Rectal smooth muscle tissue (tissue), 1 donor: Measurements from ENCODE around the gene TSR2.

Source experiments
- H3K27ac ChIP-seq: one replicate; pipeline ENCODE4 v1.7.0; 2013; ENCODE audit warnings: low read depth, low read length, inconsistent platforms
- H3K27me3 ChIP-seq: one replicate; pipeline ENCODE4 v1.7.0; 2013; ENCODE audit warnings: low read length; ENCODE audit not compliant: control insufficient read depth, insufficient read depth
- H3K36me3 ChIP-seq: one replicate; pipeline ENCODE4 v1.7.0; 2013; ENCODE audit warnings: low read length; ENCODE audit not compliant: control insufficient read depth, insufficient read depth
- H3K4me1 ChIP-seq: one replicate; pipeline ENCODE4 v1.7.0; 2013; ENCODE audit warnings: low read length; ENCODE audit not compliant: control insufficient read depth, insufficient read depth
- H3K4me3 ChIP-seq: one replicate; pipeline ENCODE4 v1.7.0; 2013; ENCODE audit warnings: low read length
- H3K9ac ChIP-seq: one replicate; pipeline ENCODE4 v1.7.0; 2013; ENCODE audit warnings: low read length

Gene TSR2

GRCh38 chrX:54430519-54430918 is 9.7 kb upstream of the TSR2 start:
- Histone ChIP-seq H3K27me3 (no peaks in the 10 kb centered on the region), H3K36me3 (no peaks in the 10 kb centered on the region), H3K9ac (no peak overlapping the region), H3K4me1 (no peaks in the 10 kb centered on the region), H3K4me3 (no peak overlapping the region), H3K27ac (no peak overlapping the region)

- no peak overlapping the region for H3K27ac ChIP-seq
- no peak overlapping the region for H3K9ac ChIP-seq
- H3K36me3 ChIP-seq = no peaks in the 10 kb centered on the region
- H3K27me3 ChIP-seq = no peaks in the 10 kb centered on the region
- H3K4me1 ChIP-seq = no peaks in the 10 kb centered on the region
- no peak overlapping the region for H3K4me3 ChIP-seq
Observed at GRCh38 chrX:54435121-54435520, 5.1 kb upstream of the TSR2 start.

GRCh38 chrX:54442790-54443189 is 2.6 kb downstream of the TSR2 start:
- Histone ChIP-seq H3K27ac (no peak overlapping the region), H3K4me3 (no peak overlapping the region), H3K4me1 (no peaks in the 10 kb centered on the region), H3K9ac (no peak overlapping the region), H3K27me3 (no peaks in the 10 kb centered on the region), H3K36me3 (peaks cover 2% of the 10 kb centered on the region)

- Histone ChIP-seq H3K9ac (no peak overlapping the region), H3K36me3 (peaks cover 2% of the 10 kb centered on the region), H3K4me3 (no peak overlapping the region), H3K27ac (no peak overlapping the region), H3K27me3 (no peaks in the 10 kb centered on the region), H3K4me1 (no peaks in the 10 kb centered on the region)
Observed at GRCh38 chrX:54444752-54445151, 4.5 kb downstream of the TSR2 start.

- Histone ChIP-seq H3K9ac (no peak overlapping the region), H3K4me1 (no peaks in the 10 kb centered on the region), H3K27me3 (no peaks in the 10 kb centered on the region), H3K36me3 (no peaks in the 10 kb centered on the region), H3K4me3 (no peak overlapping the region), H3K27ac (no peak overlapping the region)
Observed at GRCh38 chrX:54446084-54446483, 5.9 kb downstream of the TSR2 start.

GRCh38 chrX:54447461-54447860 is 7.3 kb downstream of the TSR2 start:
- H3K27me3 ChIP-seq = no peaks in the 10 kb centered on the region
- no peak overlapping the region for H3K4me3 ChIP-seq
- no peaks in the 10 kb centered on the region for H3K36me3 ChIP-seq
- H3K27ac ChIP-seq = no peak overlapping the region
- H3K9ac ChIP-seq = no peak overlapping the region
- no peaks in the 10 kb centered on the region for H3K4me1 ChIP-seq

GRCh38 chrX:54449929-54450328 is 9.7 kb downstream of the TSR2 start:
- no peaks in the 10 kb centered on the region for H3K36me3 ChIP-seq
- no peaks in the 10 kb centered on the region for H3K4me1 ChIP-seq
- no peak overlapping the region for H3K27ac ChIP-seq
- no peak overlapping the region for H3K4me3 ChIP-seq
- no peak overlapping the region for H3K9ac ChIP-seq
- no peaks in the 10 kb centered on the region for H3K27me3 ChIP-seq

GRCh38 chrX:54452920-54453319 is 12.7 kb downstream of the TSR2 start:
- H3K4me3 ChIP-seq = no peak overlapping the region
- no peak overlapping the region for H3K27ac ChIP-seq
- no peaks in the 10 kb centered on the region for H3K27me3 ChIP-seq
- H3K9ac ChIP-seq = no peak overlapping the region
- no peaks in the 10 kb centered on the region for H3K36me3 ChIP-seq
- no peaks in the 10 kb centered on the region for H3K4me1 ChIP-seq

GRCh38 chrX:54470054-54470760 is 30.0 kb downstream of the TSR2 start:
- H3K4me3 ChIP-seq = no peak overlapping the region
- H3K27me3 ChIP-seq = no peaks in the 10 kb centered on the region
- no peak overlapping the region for H3K27ac ChIP-seq
- peaks cover 2% of the 10 kb centered on the region for H3K36me3 ChIP-seq
- no peaks in the 10 kb centered on the region for H3K4me1 ChIP-seq
- no peak overlapping the region for H3K9ac ChIP-seq

- H3K36me3 ChIP-seq = no peaks in the 10 kb centered on the region
- H3K27ac ChIP-seq = no peak overlapping the region
- H3K9ac ChIP-seq = no peak overlapping the region
- no peaks in the 10 kb centered on the region for H3K4me1 ChIP-seq
- H3K4me3 ChIP-seq = no peak overlapping the region
- H3K27me3 ChIP-seq = no peaks in the 10 kb centered on the region
Observed at GRCh38 chrX:54473993-54474859, 34.0 kb downstream of the TSR2 start.

- peaks cover 11% of the 10 kb centered on the region for H3K4me1 ChIP-seq
- H3K4me3 ChIP-seq = no peak overlapping the region
- no peaks in the 10 kb centered on the region for H3K36me3 ChIP-seq
- H3K27ac ChIP-seq = no peak overlapping the region
- no peaks in the 10 kb centered on the region for H3K27me3 ChIP-seq
- no peak overlapping the region for H3K9ac ChIP-seq
Observed at GRCh38 chrX:54479136-54480111, 39.2 kb downstream of the TSR2 start.
